ENCODE data around the gene LANCL2.
A peak's percentile ranks its signal among the peaks of the same experiment; 100 is the strongest.

Gene LANCL2

DNA sequence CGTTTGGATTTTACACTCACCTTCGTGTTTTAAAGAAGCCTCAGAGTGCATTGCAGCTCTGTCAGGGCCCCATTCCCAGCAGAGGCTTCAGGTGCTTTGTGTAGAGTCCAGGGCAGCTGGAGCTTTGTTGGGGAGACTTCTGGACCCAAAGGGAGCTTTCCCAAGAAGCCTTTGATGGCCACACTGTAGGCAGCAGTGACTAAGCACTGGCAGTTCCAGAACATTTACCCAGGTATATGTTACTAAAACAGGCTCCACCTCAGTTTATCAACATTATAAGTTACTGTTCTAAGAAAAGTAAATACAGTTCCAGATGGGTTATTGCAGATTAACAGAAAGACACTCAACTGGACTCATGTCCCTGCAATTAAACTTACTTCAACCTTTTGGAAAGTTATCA is 66.8 kb downstream of the LANCL2 start:
- Histone ChIP-seq H3K4me3 (replicated peaks; ENCODE audit: low read depth, low read length) (no peak overlapping the region), H3K27me3 (replicated peaks; ENCODE audit: control insufficient read depth, insufficient read depth, low read length) (no peaks in the 10 kb centered on the region), H3K36me3 (ENCODE audit: control insufficient read depth, insufficient read depth, low read length) (peaks cover 5% of the 10 kb centered on the region)
- TF ChIP-seq, protein P1, sequence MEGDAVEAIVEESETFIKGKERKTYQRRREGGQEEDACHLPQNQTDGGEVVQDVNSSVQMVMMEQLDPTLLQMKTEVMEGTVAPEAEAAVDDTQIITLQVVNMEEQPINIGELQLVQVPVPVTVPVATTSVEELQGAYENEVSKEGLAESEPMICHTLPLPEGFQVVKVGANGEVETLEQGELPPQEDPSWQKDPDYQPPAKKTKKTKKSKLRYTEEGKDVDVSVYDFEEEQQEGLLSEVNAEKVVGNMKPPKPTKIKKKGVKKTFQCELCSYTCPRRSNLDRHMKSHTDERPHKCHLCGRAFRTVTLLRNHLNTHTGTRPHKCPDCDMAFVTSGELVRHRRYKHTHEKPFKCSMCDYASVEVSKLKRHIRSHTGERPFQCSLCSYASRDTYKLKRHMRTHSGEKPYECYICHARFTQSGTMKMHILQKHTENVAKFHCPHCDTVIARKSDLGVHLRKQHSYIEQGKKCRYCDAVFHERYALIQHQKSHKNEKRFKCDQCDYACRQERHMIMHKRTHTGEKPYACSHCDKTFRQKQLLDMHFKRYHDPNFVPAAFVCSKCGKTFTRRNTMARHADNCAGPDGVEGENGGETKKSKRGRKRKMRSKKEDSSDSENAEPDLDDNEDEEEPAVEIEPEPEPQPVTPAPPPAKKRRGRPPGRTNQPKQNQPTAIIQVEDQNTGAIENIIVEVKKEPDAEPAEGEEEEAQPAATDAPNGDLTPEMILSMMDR (IDR thresholded peaks at IDR 0.05; ENCODE audit: insufficient read depth, low read length, poor library complexity, severe bottlenecking) = no peak
- DNase-seq (ENCODE audit: extremely low read depth, insufficient read length) = no peak

DNA sequence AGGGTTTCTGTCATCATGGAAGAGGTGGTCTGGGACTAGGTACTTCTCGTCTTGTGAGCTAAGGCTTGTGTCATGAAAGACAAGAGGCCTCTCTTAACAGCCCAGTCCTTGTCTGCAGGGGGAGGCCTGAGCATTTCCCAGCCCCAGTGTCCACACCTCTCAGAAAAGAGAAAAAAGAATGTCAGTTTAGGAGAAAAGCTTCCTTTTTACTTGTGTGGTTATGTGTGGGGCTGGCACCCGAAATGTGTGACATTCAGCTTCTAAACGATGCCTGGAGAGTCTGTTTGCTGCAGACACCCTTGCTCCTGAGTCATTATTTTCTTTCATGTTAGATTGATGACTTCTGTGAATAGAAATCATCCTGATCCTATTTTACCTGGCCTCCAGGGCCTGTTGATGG is 67.4 kb downstream of the LANCL2 start:
- H3K4me3 ChIP-seq (replicated peaks; ENCODE audit: low read depth, low read length) = no peak overlapping the region
- DNase-seq (ENCODE audit: extremely low read depth, insufficient read length) = no peak
- peaks cover 5% of the 10 kb centered on the region for H3K36me3 ChIP-seq (ENCODE audit: control insufficient read depth, insufficient read depth, low read length)
- TF ChIP-seq, protein P1 (IDR thresholded peaks at IDR 0.05; ENCODE audit: insufficient read depth, low read length, poor library complexity, severe bottlenecking) = no peak
- no peaks in the 10 kb centered on the region for H3K27me3 ChIP-seq (replicated peaks; ENCODE audit: control insufficient read depth, insufficient read depth, low read length)

DNA sequence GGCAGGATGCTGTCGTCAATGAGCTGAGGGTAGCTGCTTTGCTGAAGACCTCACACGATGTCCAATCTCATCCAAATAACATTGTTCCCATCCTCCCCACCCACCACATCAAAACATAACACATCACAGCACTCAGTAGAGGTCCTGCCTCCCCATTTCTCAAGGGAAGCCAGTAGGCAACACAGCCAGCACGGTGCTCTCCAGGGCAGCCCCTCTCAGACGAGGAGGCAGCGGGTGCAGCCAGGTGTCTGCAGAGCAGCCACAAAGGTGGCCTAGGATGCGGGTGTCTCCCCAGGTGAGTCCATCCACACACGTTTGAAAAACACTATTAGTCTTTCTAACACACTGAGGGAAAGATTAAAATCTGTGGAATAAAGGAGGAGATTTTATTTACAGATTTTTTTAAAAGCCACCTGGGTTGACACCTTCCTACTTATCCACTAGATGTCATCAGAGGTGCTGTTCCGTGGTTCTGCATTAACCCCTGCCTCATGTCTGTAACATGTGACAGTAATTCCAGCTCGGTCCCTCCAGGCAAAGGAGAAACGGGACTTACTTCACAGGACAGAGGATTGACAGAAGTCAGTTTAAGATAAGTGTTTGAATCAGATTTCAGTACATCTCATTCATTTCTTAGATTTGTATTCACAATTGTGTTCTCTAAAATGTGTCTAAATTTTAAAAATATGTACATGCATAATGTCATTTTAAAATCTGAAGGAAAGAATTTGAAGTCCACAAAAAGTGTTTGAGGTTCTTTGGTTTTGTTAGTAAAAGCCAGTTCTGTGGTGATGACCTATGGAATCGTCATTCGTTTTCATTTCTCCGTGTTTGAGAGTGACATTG is 68.0 kb downstream of the LANCL2 start:
- TF ChIP-seq, protein P1 (IDR thresholded peaks at IDR 0.05; ENCODE audit: insufficient read depth, low read length, poor library complexity, severe bottlenecking) = peak; percentile 53
- DNase-seq (ENCODE audit: extremely low read depth, insufficient read length) = no peak
- Histone ChIP-seq H3K36me3 (ENCODE audit: control insufficient read depth, insufficient read depth, low read length) (peaks cover 5% of the 10 kb centered on the region), H3K4me3 (replicated peaks; ENCODE audit: low read depth, low read length) (no peak overlapping the region), H3K27me3 (replicated peaks; ENCODE audit: control insufficient read depth, insufficient read depth, low read length) (no peaks in the 10 kb centered on the region)

DNA sequence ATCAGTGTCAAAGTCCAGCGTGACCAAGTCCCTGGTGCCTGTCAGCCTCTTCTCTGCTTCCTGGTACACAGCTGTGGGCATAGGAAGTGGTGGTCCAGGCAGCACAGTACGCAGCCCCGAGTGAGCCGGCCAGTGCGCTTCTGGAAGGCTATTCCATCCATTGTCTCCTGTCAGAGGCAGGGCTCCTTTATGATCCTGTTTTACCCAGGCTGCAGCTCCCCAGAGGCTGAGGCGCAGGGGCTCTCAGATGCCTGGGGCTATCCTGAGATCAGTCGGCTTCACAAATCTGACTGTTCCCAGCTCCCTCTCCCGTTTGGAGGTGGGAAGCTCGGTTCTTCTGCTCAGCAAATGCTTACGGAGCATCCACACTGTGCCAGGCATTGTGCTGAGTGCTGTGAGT is 70.3 kb downstream of the LANCL2 start:
- no peak for DNase-seq (ENCODE audit: extremely low read depth, insufficient read length)
- H3K27me3 ChIP-seq (replicated peaks; ENCODE audit: control insufficient read depth, insufficient read depth, low read length) = no peaks in the 10 kb centered on the region
- H3K36me3 ChIP-seq (ENCODE audit: control insufficient read depth, insufficient read depth, low read length) = peaks cover 2% of the 10 kb centered on the region; the same call in 1 of the 2 replicates
- TF ChIP-seq, protein P1 (IDR thresholded peaks at IDR 0.05; ENCODE audit: insufficient read depth, low read length, poor library complexity, severe bottlenecking) = no peak
- H3K4me3 ChIP-seq (replicated peaks; ENCODE audit: low read depth, low read length) = no peak overlapping the region

DNA sequence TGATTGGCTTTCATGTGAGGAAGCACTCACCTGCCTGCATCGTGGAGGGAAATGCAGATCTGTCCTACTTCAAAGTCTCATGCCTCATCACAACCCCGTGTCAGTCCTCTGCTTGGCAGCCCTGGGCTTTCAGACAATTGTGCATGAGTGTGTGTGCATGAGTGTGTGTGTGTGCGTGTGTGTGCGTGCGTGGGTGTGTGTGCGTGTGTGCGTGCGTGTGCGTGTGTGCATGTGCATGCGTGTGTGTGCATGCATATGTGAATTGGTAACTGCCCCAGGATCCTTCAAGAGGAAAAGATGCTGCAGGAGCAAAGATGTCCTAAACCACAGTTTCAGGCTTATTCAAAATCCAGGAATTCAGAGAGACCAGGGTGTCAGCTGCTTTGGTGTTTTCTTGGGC is 71.3 kb downstream of the LANCL2 start:
- Histone ChIP-seq H3K27me3 (replicated peaks; ENCODE audit: control insufficient read depth, insufficient read depth, low read length) (no peaks in the 10 kb centered on the region), H3K4me3 (replicated peaks; ENCODE audit: low read depth, low read length) (no peak overlapping the region), H3K36me3 (ENCODE audit: control insufficient read depth, insufficient read depth, low read length) (peaks cover 2% of the 10 kb centered on the region; the same call in 1 of the 2 replicates)
- no peak for DNase-seq (ENCODE audit: extremely low read depth, insufficient read length)
- TF ChIP-seq, protein P1 (IDR thresholded peaks at IDR 0.05; ENCODE audit: insufficient read depth, low read length, poor library complexity, severe bottlenecking) = no peak

Data from GM06990 (cell line).